ENCODE data around the gene PRKAG3. TPM values are rescaled to one million over a fixed set of nuclear protein-coding genes. Genes with fewer than 3 reads are reported as not detected.
"Not testable (repeated sequence)": the region's sequence is repeated elsewhere in the genome, so short reads cannot be mapped to it uniquely, and the experiment has no call there.

The PRKAG3 gene
- total RNA-seq, 2 donors from 2014 or later, result not detected

GRCh38 chr2:218857371-218858137 is 26.0 kb upstream of the PRKAG3 start:
- no peak for ATAC-seq (replicated peaks)
- Mint-ChIP-seq H3K4me1 (no peaks in the 10 kb centered on the region), H3K27ac (no peak overlapping the region), H3K27me3 (peaks cover 79% of the 10 kb centered on the region), H3K4me3 (no peak overlapping the region), H3K36me3 (ENCODE audit: low read depth) (no peaks in the 10 kb centered on the region), H3K9me3 (no peaks in the 10 kb centered on the region)

- Mint-ChIP-seq H3K4me1 (no peaks in the 10 kb centered on the region), H3K9me3 (no peaks in the 10 kb centered on the region), H3K27ac (no peak overlapping the region), H3K27me3 (peaks cover 77% of the 10 kb centered on the region), H3K4me3 (no peak overlapping the region), H3K36me3 (ENCODE audit: low read depth) (no peaks in the 10 kb centered on the region)
- no peak for ATAC-seq (replicated peaks)
These were observed 25.3 kb upstream of the PRKAG3 start for GRCh38 chr2:218856896-218857243.

GRCh38 chr2:218856167-218856895 is 24.7 kb upstream of the PRKAG3 start:
- no peaks in the 10 kb centered on the region for H3K4me1 Mint-ChIP-seq
- H3K27me3 Mint-ChIP-seq, result peaks cover 72% of the 10 kb centered on the region
- no peaks in the 10 kb centered on the region for H3K9me3 Mint-ChIP-seq
- no peak overlapping the region for H3K4me3 Mint-ChIP-seq
- no peak overlapping the region for H3K27ac Mint-ChIP-seq
- no peak for ATAC-seq (replicated peaks)
- no peaks in the 10 kb centered on the region for H3K36me3 Mint-ChIP-seq (ENCODE audit: low read depth)

- no peaks in the 10 kb centered on the region for H3K4me1 Mint-ChIP-seq
- no peak overlapping the region for H3K4me3 Mint-ChIP-seq
- no peaks in the 10 kb centered on the region for H3K36me3 Mint-ChIP-seq (ENCODE audit: low read depth)
- no peaks in the 10 kb centered on the region for H3K9me3 Mint-ChIP-seq
- peaks cover 71% of the 10 kb centered on the region for H3K27me3 Mint-ChIP-seq
- ATAC-seq (replicated peaks), result no peak
- H3K27ac Mint-ChIP-seq, result no peak overlapping the region
These were observed 23.9 kb upstream of the PRKAG3 start for GRCh38 chr2:218855305-218856166.

- H3K9me3 Mint-ChIP-seq, result no peaks in the 10 kb centered on the region
- no peaks in the 10 kb centered on the region for H3K4me1 Mint-ChIP-seq
- H3K27ac Mint-ChIP-seq, result no peak overlapping the region
- H3K4me3 Mint-ChIP-seq, result no peak overlapping the region
- peaks cover 65% of the 10 kb centered on the region for H3K27me3 Mint-ChIP-seq
- no peak for ATAC-seq (replicated peaks)
- H3K36me3 Mint-ChIP-seq (ENCODE audit: low read depth), result no peaks in the 10 kb centered on the region
These were observed 23.3 kb upstream of the PRKAG3 start for GRCh38 chr2:218854860-218855259.

- H3K9me3 Mint-ChIP-seq, result no peaks in the 10 kb centered on the region
- H3K36me3 Mint-ChIP-seq (ENCODE audit: low read depth), result no peaks in the 10 kb centered on the region
- H3K27ac Mint-ChIP-seq, result no peak overlapping the region
- H3K27me3 Mint-ChIP-seq, result peaks cover 60% of the 10 kb centered on the region
- no peak overlapping the region for H3K4me3 Mint-ChIP-seq
- H3K4me1 Mint-ChIP-seq, result no peaks in the 10 kb centered on the region
- no peak for ATAC-seq (replicated peaks)
These were observed 22.2 kb upstream of the PRKAG3 start for GRCh38 chr2:218853766-218854165.

GRCh38 chr2:218852911-218853667 is 21.5 kb upstream of the PRKAG3 start:
- peak; percentile 78 for ATAC-seq (replicated peaks)
- no peaks in the 10 kb centered on the region for H3K9me3 Mint-ChIP-seq
- no peaks in the 10 kb centered on the region for H3K4me1 Mint-ChIP-seq
- H3K4me3 Mint-ChIP-seq, result no peak overlapping the region
- no peaks in the 10 kb centered on the region for H3K36me3 Mint-ChIP-seq (ENCODE audit: low read depth)
- H3K27me3 Mint-ChIP-seq, result peaks cover 54% of the 10 kb centered on the region
- H3K27ac Mint-ChIP-seq, result no peak overlapping the region

- no peak for ATAC-seq (replicated peaks)
- no peaks in the 10 kb centered on the region for H3K9me3 Mint-ChIP-seq
- no peak overlapping the region for H3K27ac Mint-ChIP-seq
- H3K36me3 Mint-ChIP-seq (ENCODE audit: low read depth), result no peaks in the 10 kb centered on the region
- peaks cover 39% of the 10 kb centered on the region for H3K27me3 Mint-ChIP-seq
- H3K4me3 Mint-ChIP-seq, result no peak overlapping the region
- H3K4me1 Mint-ChIP-seq, result no peaks in the 10 kb centered on the region
These were observed 19.7 kb upstream of the PRKAG3 start for GRCh38 chr2:218851286-218851685.

- no peak overlapping the region for H3K27ac Mint-ChIP-seq
- no peaks in the 10 kb centered on the region for H3K36me3 Mint-ChIP-seq (ENCODE audit: low read depth)
- H3K4me1 Mint-ChIP-seq, result no peaks in the 10 kb centered on the region
- peaks cover 34% of the 10 kb centered on the region for H3K27me3 Mint-ChIP-seq
- no peak overlapping the region for H3K4me3 Mint-ChIP-seq
- H3K9me3 Mint-ChIP-seq, result no peaks in the 10 kb centered on the region
- no peak for ATAC-seq (replicated peaks)
These were observed 19.2 kb upstream of the PRKAG3 start for GRCh38 chr2:218850796-218851195.

GRCh38 chr2:218849721-218850120 is 18.1 kb upstream of the PRKAG3 start:
- Mint-ChIP-seq H3K27me3 (peaks cover 25% of the 10 kb centered on the region), H3K36me3 (ENCODE audit: low read depth) (no peaks in the 10 kb centered on the region), H3K9me3 (no peaks in the 10 kb centered on the region), H3K4me1 (no peaks in the 10 kb centered on the region), H3K27ac (no peak overlapping the region), H3K4me3 (no peak overlapping the region)
- ATAC-seq (replicated peaks), result no peak

- H3K9me3 Mint-ChIP-seq; ATAC-seq (replicated peaks); H3K27ac Mint-ChIP-seq; H3K36me3 Mint-ChIP-seq (ENCODE audit: low read depth); H3K4me3 Mint-ChIP-seq; H3K4me1 Mint-ChIP-seq: not testable (repeated sequence)
- H3K27me3 Mint-ChIP-seq, result peaks cover 18% of the 10 kb centered on the region
These were observed 15.4 kb upstream of the PRKAG3 start for GRCh38 chr2:218846963-218847362.

GRCh38 chr2:218844334-218844733 is 12.7 kb upstream of the PRKAG3 start:
- H3K27ac Mint-ChIP-seq; H3K36me3 Mint-ChIP-seq (ENCODE audit: low read depth); ATAC-seq (replicated peaks); H3K4me1 Mint-ChIP-seq; H3K9me3 Mint-ChIP-seq; H3K4me3 Mint-ChIP-seq: not testable (repeated sequence)
- peaks cover 28% of the 10 kb centered on the region for H3K27me3 Mint-ChIP-seq

- no peak for ATAC-seq (replicated peaks)
These were observed 8.3 kb upstream of the PRKAG3 start for GRCh38 chr2:218839888-218840287.

GRCh38 chr2:218839430-218839829 is 7.8 kb upstream of the PRKAG3 start:
- H3K4me1 Mint-ChIP-seq, result no peaks in the 10 kb centered on the region
- H3K9me3 Mint-ChIP-seq, result peaks cover 9% of the 10 kb centered on the region
- H3K36me3 Mint-ChIP-seq (ENCODE audit: low read depth), result no peaks in the 10 kb centered on the region
- ATAC-seq (replicated peaks), result no peak
- peaks cover 48% of the 10 kb centered on the region for H3K27me3 Mint-ChIP-seq
- H3K27ac Mint-ChIP-seq, result no peak overlapping the region
- H3K4me3 Mint-ChIP-seq, result no peak overlapping the region

More at GRCh38 chr2:218839888-218840287, 8.3 kb upstream of the PRKAG3 start:
- no peak overlapping the region for H3K27ac Mint-ChIP-seq
- no peaks in the 10 kb centered on the region for H3K36me3 Mint-ChIP-seq (ENCODE audit: low read depth)
- no peaks in the 10 kb centered on the region for H3K4me1 Mint-ChIP-seq
- peaks cover 9% of the 10 kb centered on the region for H3K9me3 Mint-ChIP-seq
- peaks cover 48% of the 10 kb centered on the region for H3K27me3 Mint-ChIP-seq
- H3K4me3 Mint-ChIP-seq, result no peak overlapping the region
